Activated naive CD4-positive, alpha-beta T cell treated with Interleukin-2 at 50 U/mL for 16 hours (primary cell): ENCODE results near the gene MRPS24.
"Not testable (repeated sequence)": the region's sequence is repeated elsewhere in the genome, so short reads cannot be mapped to it uniquely, and the experiment has no call there.

Experiments used
- DNase-seq: peaks from one replicate; pipeline ENCODE4 v3.0.0-alpha.2; 2020

MRPS24 gene

GRCh38 chr7:43869006-43869866 is at the start of gene MRPS24:
Gene MRPS24, minus strand, starts transcription at chr7:43869517. Its CDS starts 22 bp downstream, at chr7:43869495.
- peak; percentile 94 for DNase-seq

- DNase-seq: no peak
Measured at GRCh38 chr7:43915907-43916306, 46.6 kb upstream of the MRPS24 start.

GRCh38 chr7:43914795-43915194 is 45.5 kb upstream of the MRPS24 start:
- DNase-seq: no peak

- DNase-seq: peak; percentile 55
Measured at GRCh38 chr7:43906331-43907010, 37.2 kb upstream of the MRPS24 start, which contains the start of gene URGCP. Gene URGCP, minus strand, starts transcription at chr7:43906596. Its CDS starts 21 bp downstream, at chr7:43906575.

GRCh38 chr7:43905956-43906330 is 36.6 kb upstream of the MRPS24 start:
- peak; percentile 11 for DNase-seq

GRCh38 chr7:43905209-43905946 is 36.1 kb upstream of the MRPS24 start:
- DNase-seq: no peak

- no peak for DNase-seq
Measured at GRCh38 chr7:43904533-43905208, 35.4 kb upstream of the MRPS24 start.

- DNase-seq: no peak
Measured at GRCh38 chr7:43902542-43903054, 33.3 kb upstream of the MRPS24 start.

- not testable (repeated sequence) for DNase-seq
Measured at GRCh38 chr7:43898571-43898970, 29.3 kb upstream of the MRPS24 start.

GRCh38 chr7:43895847-43896415 is 26.6 kb upstream of the MRPS24 start:
- no peak for DNase-seq

GRCh38 chr7:43891069-43891955 is 22.0 kb upstream of the MRPS24 start:
- DNase-seq: no peak

- no peak for DNase-seq
Measured at GRCh38 chr7:43890468-43890867, 21.2 kb upstream of the MRPS24 start.

- no peak for DNase-seq
Measured at GRCh38 chr7:43888993-43889945, 20.0 kb upstream of the MRPS24 start.

GRCh38 chr7:43884617-43885016 is 15.3 kb upstream of the MRPS24 start:
- DNase-seq: no peak

- no peak for DNase-seq
Measured at GRCh38 chr7:43884209-43884608, 14.9 kb upstream of the MRPS24 start.

- DNase-seq: no peak
Measured at GRCh38 chr7:43880596-43880995, 11.3 kb upstream of the MRPS24 start.

- DNase-seq: no peak
Measured at GRCh38 chr7:43879477-43879876, 10.2 kb upstream of the MRPS24 start.

GRCh38 chr7:43878867-43879266 is 9.6 kb upstream of the MRPS24 start:
- DNase-seq: no peak

- DNase-seq: no peak
Measured at GRCh38 chr7:43877968-43878864, 8.9 kb upstream of the MRPS24 start.
